A549 (cell line): ENCODE results near the gene GUCA2A.

Experiments used
- KDM1A ChIP-seq: fragments of 200-600 bp; sonication (generic); IDR thresholded peaks from 2 replicates; pipeline ENCODE4 v1.6.1; 2016; ENCODE audit warnings: low read depth, mild to moderate bottlenecking
- ZC3H11A ChIP-seq: fragments of 450-650 bp; IDR thresholded peaks from 2 replicates; pipeline ENCODE4 v1.6.1; 2014; ENCODE audit warnings: antibody characterized with exemption, mild to moderate bottlenecking

DNA sequence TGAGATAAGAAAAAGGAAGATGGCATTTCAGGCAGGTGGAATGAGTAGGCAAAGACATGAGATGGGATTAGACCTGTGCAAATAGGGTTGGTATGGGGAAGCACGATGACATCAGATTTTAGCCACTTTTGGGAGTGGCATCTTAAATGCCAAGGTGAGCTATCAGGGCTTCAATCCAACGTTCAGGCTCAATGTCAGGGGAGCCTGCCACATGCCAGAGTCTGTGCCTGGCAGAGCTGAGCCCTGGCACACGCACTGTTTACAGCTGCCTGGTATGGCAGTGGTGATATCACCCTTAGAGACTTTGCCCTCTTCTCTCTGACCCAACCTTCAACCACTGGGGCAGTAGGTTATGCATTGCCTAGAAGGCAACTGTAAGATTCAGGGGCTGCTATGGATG lies 12.4 kb downstream of the GUCA2A start:
- TF ChIP-seq KDM1A: no peak
- no peak for TF ChIP-seq ZC3H11A
